HG02588 (cell line): ENCODE data around the gene CLCNKA.
"Not testable (repeated sequence)": the region's sequence is repeated elsewhere in the genome, so short reads cannot be mapped to it uniquely, and the experiment has no call there.

Experiments
- ATAC-seq: cut with Tn5 transposase; IDR thresholded peaks from one replicate; pipeline ENCODE4 v1.9.1; 2021; ENCODE audit warnings: mild to moderate bottlenecking, moderate library complexity; ENCODE audit not compliant: unreplicated experiment

CLCNKA gene

DNA sequence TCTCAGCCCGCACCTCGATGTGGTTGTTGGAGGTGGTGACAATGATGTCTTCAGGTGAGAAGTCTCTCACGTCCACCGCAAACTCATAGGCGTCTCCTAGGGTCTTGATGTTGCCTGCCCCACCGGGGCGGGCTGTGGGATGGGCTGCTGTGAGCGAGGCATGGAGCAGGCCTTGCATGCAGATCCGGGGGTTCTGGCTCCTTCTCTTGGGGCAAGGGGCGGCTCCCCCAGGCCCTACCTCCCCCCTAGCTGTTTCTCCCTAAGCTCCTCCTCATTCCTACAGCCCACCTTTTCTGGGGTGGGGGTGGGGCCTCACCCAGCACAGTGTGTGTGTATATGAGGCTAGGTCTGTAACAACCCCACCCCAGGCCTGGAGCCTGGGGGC lies 4.8 kb upstream of the CLCNKA start:
- ATAC-seq, result no peak

DNA sequence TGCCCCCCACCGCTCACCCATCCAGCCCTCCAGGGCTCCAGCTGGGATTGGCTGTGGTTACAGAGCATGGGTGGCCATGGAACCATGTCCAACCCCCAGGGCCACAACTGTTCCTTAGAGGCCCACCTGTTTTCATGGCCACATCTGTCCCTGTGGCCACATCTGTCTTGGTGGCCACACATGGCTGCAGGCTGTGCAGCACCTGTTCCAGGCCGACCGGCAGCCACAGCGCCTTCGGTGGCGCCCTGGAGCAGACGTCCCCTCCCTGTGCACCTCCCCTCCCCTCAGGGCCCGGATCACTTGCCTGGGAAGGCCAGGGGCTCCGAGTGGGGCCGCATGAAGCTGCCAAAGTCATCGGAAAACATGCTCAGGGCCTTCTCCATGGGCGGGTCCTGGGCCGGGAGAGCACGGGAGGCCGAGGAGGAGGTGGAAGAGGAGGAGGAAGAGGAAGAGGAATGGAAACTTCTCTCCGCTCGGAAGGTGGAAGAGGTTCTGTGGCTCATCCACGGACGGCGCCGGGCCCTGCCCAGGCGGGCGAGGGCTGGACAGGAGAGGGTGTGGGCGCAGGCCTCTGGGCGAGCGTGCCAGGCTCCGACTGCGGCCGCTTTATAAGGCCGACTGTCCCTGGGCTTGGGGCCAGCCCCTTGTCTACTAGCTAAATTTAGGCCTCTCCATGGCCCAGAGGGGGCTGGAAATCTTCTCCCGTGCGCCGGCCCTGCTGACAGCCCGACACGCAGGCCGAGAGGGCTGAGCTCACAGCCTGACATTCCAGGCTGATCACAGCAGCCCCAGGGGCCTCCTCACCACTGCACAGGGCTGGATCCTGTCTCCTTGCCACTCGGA lies 4.2 kb upstream of the CLCNKA start, which contains the start of gene HSPB7:
TSS of gene HSPB7 (minus strand) at position 583 of the 843 bp plus-strand sequence. CDS start at position 503, 80 bp downstream.
- ATAC-seq, result no peak

DNA sequence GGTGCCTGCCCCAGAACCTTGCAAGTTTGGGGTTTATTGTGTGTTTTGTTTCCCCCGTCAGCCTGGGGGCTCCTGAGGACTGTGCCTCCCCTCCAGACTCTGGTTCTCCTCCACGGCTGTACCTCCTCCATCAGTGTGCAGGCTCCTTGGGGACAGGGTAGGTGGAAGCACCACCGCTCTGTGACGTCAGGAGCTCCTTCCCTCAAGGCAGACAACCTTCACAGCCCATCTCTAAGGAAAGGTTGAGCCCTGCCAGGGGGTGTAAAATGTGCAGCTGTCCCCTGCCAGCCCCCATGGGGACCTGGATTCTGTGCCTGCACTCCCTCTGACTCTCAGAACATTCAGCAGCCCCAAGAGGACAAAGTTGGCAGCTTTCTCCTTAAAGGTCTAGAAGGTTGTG lies 3.5 kb upstream of the CLCNKA start:
- ATAC-seq, result no peak

DNA sequence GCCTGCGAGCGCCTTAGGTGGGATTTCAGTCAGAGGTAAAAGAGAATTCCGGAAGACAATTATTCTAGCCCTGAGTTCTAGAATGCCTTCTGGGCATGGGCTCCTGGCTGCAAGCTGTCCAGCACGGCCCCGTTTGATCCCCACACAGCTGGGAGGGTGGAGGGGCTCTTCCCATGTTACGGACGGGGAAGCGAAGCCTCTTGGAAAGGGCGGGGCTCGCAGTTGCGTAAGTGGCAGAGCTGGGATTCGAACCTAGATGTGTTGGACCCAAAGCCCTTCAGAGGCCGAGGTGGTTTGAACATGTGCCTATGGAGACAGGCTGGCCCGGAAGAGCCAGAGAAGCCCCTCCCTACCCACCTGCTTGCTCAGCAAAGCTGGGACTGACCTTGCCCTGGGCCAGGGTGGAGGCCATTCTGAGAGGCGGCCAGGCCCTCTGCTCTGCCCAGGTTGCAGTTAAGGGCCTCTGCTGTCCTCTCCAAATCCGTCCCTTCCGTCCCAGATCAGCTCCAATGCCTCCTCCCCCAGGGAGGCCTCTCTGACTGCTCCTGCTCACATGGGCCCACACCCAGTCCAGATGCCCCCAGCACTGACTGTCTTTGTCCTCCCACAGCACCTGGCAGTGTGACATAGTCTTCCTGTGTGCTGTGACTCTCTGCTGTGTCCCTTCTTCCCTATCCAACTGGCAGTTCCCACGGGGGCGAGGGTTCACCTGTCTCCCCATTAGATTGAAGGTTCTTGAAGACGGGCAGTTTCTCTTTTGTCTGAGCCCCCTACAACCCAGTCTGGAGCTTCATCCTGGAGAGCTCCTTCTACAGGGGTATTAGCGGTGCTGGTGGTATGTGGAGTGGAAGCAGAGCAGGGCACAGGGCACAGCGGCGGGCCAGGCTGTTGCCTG lies 2.8 kb upstream of the CLCNKA start:
- no peak for ATAC-seq

DNA sequence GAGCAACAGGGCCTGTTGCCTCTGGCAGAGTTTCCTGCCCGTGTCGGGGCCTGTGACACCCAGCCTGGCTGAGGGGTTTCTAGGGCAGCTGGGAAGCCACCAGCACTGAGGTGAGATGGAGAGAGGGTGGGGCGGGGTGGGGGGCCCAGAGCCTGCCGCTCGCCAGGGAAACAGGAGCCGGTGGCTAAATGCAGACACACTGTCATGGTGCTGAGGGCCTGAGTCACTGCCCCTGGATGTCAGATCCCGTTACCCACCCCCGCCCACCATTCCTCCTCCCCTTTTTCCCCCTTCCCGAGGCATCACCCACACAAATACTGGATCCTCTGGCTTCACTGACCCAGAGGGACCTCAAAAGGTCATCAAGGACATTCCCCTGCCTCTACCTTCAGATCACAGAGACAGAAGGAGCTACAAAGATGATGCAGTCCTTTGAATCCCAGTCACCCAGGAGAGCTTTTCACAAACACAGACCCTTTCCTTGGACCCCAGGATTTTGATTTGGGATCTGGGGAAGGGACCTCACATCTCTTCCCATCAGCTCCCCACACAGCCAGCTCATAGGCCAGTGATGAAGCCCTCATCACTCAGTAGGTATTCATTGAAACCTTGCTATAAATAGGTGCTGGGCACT lies 2.1 kb upstream of the CLCNKA start:
- no peak for ATAC-seq

DNA sequence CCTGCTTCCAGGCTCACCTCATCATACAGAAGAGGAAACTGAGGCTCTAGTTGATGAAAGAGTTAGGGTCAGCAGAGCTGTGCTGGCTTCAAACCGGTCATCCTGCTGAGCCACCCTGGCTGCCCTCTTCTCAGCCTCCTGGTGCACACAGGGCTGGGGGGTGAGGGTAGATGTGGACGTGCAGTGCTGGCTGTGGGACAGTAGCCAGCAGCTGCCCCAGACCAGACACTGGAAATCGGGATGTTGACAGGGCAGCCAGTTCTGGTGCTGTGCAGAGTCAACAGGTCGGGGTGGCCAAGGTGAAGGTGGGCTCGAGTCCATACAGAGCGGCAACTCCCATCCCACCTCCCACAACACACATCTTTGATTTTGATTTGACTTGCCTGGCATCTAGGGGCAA lies 1.5 kb upstream of the CLCNKA start:
- ATAC-seq, result no peak

DNA sequence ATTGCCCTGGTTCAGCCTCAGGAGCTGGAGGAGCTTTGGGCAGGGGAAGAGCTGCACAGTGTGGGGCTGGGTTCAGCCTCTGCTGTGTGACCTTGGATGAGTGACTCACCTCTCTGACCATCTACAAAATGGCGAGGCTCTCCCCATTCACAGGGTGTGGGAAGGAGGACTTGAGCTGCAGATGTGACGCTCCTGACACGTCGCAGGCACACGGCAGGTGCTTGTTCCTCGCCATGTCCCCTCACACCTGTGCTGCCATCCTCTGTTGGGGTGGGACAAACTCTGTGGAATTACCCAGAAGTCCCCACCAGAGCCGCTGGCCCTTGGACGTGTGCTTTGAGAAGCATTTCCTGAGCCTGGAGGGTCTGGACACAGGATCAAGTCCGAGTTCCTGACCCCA lies 958 bp upstream of the CLCNKA start:
- ATAC-seq, result not testable (repeated sequence)

DNA sequence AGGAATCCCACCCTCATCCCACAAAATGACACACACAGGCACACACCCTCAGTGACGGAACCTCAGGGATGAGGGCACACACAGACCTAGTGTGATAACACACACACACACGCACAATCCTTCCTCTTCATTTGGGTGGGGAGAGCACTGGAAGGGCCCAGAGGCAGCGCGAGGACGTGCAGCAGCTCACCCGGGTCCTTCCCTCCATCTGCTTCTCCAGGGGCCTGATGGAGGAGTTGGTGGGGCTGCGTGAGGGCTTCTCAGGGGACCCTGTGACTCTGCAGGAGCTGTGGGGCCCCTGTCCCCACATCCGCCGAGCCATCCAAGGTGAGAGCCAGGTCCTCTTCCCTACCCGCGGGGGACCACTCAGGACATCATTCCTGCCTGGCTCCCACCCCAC lies 557 bp downstream of the CLCNKA start:
- no peak for ATAC-seq

DNA sequence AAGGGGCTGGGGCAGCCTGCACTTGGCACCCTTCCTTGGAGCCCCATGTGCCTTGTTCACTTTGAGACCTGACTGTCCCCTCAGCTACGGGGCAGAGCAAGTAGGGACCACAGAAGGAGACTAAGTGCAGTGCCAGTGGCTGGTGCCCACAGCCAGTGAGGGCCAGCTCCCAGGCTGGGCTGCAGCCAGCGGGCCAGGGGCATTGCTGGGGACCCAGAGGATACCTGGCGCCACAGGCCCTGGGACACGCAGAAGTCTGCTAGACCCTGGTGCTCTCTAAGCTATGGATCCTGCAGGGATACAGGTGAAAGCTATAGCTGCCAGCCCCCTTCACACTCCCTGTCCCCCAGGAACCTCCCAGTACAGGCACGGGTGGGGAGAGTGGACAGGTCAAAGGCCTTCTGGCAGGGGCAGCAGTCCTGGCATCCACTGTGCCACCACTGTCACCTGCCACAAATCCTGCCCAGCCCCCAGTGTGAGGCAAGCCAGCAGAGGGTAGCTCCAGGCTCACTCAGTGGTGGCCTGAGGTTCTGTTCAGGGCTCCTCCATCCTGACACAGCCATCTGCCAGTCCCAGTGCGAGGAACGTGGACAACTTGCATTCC lies 1.3 kb downstream of the CLCNKA start:
- ATAC-seq, result no peak

DNA sequence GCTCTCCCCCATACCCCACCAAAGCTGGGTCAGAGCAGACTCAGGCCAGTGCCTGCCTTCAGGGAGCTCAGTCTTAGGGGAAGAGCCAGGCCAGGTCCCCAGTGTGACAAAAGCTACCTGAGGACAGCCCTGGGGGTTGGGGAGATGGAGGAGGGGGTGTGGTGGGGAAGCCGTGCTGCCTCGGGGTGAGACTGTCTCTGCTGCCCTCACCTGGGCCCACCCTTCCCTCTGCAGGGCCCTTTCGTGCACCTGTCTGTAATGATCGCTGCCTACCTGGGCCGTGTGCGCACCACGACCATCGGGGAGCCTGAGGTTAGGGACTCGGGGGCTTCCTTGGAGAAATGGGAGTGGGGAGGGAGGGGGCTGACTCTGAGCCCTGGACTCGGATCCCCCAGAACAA lies 4.5 kb downstream of the CLCNKA start:
- not testable (repeated sequence) for ATAC-seq

DNA sequence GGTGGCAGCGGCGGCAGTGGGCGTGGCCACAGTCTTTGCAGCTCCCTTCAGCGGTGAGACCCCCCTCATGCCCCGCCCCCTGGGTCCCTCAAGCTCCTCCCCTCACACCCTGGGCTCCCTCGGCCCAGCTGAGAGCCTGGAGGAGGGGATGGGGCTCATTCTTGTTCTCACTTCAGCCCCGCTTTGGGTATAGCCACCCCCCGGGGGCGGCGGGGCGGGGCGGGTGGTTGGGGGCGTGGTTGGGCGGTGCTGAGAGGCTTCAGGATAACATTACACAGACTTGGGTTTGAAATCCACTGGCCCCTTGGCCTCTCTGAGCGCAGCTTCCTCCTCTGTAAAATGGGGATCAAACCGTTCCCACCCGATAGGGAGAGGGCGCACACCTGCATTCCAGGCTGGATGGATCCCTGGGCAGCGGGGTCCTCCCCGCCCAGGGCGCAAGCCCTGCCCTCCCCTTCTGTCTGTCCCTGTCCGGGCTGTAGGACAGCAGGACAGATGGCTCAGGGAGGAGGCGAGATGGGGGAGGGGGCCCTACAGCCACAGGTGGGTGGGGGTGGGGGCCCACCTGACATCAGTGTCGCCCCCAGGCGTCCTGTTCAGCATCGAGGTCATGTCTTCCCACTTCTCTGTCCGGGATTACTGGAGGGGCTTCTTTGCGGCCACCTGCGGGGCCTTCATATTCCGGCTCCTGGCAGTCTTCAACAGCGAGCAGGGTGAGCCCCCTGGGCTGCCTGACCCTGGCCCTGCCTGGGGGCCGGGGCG lies 5.1 kb downstream of the CLCNKA start:
- no peak for ATAC-seq

DNA sequence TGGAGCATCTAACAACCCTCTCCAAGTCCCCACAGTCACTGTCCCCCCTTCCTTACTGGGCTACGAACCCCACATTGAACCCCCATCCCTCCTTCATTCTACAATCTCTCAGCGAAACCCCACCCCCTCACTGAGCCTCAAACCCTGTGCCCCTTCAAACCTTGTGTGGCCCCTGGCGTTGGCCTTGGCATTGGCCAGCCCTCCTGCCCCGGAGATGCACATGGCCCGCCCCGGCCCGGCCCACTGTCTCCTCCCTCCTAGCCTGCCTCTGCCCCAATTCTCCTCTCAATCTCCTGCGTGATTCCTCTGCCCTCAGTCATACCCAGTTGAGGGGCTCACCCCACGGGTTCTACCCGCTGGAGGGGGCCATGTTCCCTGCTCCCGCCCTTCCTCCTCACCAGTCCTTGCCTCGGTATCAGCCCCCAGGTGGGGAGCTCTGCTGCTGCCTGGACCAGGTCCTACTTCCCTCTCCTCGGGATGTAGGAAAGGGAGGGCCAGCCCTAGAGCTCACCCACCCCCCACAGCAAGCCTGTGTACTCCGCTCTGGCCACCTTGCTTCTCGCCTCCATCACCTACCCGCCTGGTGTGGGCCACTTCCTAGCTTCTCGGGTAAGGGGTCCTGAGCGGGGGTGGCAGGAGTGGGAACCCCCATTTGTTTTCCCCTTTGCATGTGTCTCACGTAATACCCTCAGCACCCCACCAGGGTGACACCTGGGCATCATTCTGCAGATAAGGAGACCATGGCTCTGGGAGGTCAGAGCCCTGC lies 6.6 kb downstream of the CLCNKA start:
- no peak for ATAC-seq

DNA sequence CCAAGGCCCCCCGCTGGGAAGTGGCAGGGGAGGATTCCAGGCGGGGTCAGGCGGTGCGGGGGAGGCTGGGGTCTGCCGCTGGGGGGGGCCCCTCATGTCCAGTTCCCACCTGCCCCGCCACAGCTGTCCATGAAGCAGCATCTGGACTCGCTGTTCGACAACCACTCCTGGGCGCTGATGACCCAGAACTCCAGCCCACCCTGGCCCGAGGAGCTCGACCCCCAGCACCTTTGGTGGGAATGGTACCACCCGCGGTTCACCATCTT lies 7.1 kb downstream of the CLCNKA start:
- not testable (repeated sequence) for ATAC-seq

DNA sequence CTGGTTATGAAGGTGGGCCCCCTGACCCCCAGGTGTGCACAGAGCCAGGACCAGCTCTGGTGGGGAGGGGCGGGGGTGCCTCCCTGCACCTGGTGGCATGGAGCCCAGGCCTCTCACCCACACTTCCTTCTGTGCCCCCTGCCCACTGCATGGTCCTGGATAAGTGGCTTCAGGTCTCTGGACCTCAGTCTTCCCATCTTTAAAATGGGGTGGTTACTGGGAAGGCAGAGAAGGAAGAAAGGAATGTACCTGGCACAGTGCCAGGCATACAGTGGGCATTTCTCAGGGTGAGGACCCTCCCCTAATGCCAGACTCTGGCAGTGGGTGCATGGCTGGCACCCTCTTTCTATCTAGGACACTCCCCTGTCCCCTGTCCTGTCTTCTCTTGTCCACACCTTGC lies 7.5 kb downstream of the CLCNKA start:
- ATAC-seq, result no peak

DNA sequence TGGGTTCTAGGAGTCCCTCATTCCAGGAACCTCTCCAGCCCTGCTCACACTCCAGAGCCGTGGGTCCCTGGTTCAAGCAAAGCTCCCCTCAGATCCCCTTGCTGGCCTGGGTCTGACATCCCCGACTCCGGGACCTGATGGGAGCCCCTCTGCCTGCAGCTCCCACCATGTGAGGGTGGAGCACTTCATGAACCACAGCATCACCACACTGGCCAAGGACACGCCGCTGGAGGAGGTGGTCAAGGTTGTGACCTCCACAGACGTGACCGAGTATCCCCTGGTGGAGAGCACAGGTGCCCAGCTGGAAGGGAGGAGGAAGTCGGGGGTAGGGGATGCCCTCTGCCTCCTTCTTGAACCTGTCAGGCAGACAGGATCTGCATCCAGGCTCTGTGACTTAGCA lies 9.7 kb downstream of the CLCNKA start:
- no peak for ATAC-seq

DNA sequence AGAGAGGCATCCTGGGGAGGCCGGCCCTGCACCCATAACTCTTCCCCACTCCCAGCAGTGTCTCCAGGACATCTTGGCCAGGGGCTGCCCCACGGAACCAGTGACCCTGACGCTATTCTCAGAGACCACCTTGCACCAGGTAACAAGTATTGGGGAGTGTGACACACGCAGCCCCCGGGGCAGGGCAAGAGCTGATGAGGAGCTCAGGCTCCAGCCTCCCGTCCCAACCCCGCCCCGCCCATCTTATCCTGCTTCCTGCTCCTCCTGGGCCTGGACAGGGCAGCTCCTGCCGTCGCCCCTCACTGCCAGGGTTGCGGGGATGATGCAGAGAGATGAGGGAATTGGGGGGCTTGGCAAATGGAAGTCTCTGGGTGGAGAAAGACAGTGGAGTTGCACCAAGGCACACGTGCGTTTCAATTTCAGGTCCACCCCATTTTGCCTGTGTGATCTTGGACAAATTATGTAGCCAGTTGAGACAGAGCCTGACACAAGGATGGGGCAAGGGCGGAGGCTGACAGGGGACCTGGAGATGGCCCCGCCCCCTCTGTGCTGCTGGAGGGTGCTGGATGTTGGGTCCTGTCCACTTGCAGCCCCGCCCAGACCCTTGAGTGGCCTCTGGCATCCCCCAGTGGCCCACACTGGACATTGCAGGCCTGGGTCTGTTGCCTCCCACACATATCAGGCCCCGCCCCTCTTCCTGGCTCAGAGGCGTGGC lies 10.7 kb downstream of the CLCNKA start:
- ATAC-seq, result peak; percentile 69

DNA sequence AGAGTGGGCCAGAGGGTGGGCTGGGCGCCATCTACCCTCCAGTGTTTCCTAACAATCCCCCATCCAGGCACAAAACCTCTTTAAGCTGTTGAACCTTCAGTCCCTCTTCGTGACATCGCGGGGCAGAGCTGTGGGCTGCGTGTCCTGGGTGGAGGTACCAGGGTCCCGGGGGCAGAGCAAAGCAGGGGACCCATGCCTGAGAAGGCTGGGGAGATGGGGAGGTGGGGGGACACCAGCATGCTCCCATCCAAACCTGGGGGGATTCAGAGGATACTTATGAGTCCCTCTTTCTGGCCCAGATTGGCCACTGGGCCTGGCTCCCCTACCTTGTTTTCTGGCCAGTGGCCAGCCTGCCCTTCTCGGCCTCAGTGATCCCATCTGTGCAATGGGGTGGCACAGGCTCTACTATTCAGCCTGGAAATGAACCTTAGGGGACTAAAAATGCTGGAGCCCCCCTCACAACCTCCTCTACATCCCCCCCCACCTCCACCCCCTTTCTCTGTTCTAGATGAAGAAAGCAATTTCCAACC lies 11.3 kb downstream of the CLCNKA start:
- ATAC-seq, result not testable (repeated sequence)

DNA sequence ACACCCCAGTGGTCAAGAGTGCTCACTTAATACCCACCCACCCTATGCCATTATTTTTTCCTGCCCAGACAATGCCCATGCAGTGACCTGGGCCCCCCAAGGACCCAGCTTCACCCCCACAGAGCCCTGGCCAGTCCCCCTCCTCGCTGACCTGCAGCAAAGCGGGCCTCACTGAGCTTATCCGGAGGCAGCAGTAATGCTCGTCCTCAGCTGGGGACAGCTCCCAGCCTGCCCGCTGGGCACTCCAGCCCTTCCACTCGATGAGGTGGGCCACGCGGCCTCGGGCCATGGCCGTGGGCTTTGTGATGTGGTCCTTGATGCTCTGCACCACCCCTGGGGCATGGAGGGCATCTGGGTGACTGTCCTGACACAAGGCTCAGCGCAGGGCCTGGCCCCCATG lies 14.6 kb downstream of the CLCNKA start:
- ATAC-seq, result not testable (repeated sequence)

DNA sequence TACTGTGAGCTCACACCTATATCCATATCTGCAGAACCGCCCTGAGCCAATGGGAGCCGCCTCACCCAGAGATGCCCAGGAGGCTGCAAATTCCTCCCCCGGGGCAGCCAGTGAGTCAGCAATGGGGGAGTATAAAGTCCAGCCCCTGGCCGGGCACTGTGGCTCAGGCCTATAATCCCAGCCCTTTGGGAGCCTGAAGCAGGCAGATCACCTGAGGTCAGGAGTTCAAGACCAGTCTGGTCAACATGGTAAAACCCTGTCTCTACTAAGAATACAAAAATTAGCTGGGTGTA lies 16.7 kb downstream of the CLCNKA start:
- ATAC-seq, result no peak
